GM18502 (cell line): ENCODE measurements around the gene FAM229B.
"Not testable (repeated sequence)": the region's sequence is repeated elsewhere in the genome, so short reads cannot be mapped to it uniquely, and the experiment has no call there.

Experiments
- ATAC-seq: cut with Tn5 transposase; IDR thresholded peaks from one replicate; pipeline ENCODE4 v1.9.1; 2021; ENCODE audit warnings: mild to moderate bottlenecking; ENCODE audit not compliant: unreplicated experiment, poor library complexity

FAM229B gene

GRCh38 chr6:112061605-112062004 is 25.8 kb upstream of the FAM229B start:
- no peak for ATAC-seq

- no peak for ATAC-seq
Measured at GRCh38 chr6:112062966-112063365, 24.4 kb upstream of the FAM229B start.

GRCh38 chr6:112065426-112065986 is 21.9 kb upstream of the FAM229B start:
- no peak for ATAC-seq

- ATAC-seq, result no peak
Measured at GRCh38 chr6:112066606-112067005, 20.8 kb upstream of the FAM229B start.

GRCh38 chr6:112081569-112081968 is 5.8 kb upstream of the FAM229B start:
- no peak for ATAC-seq

GRCh38 chr6:112085286-112086065 is 1.9 kb upstream of the FAM229B start:
- ATAC-seq, result no peak

GRCh38 chr6:112086744-112087135 is 651 bp upstream of the FAM229B start:
- peak; percentile 28 for ATAC-seq

- ATAC-seq, result no peak
Measured at GRCh38 chr6:112087916-112088315, 525 bp downstream of the FAM229B start.

- no peak for ATAC-seq
Measured at GRCh38 chr6:112096901-112097300, 9.5 kb downstream of the FAM229B start.

GRCh38 chr6:112100561-112100960 is 13.2 kb downstream of the FAM229B start:
- no peak for ATAC-seq

GRCh38 chr6:112106026-112106425 is 18.6 kb downstream of the FAM229B start:
- not testable (repeated sequence) for ATAC-seq

GRCh38 chr6:112106562-112106961 is 19.2 kb downstream of the FAM229B start:
- no peak for ATAC-seq

GRCh38 chr6:112109262-112109661 is 21.9 kb downstream of the FAM229B start:
- no peak for ATAC-seq

- ATAC-seq, result no peak
Measured at GRCh38 chr6:112113431-112113830, 26.0 kb downstream of the FAM229B start.

- no peak for ATAC-seq
Measured at GRCh38 chr6:112113918-112114317, 26.5 kb downstream of the FAM229B start.

- ATAC-seq, result no peak
Measured at GRCh38 chr6:112114577-112115223, 27.3 kb downstream of the FAM229B start.

- ATAC-seq, result no peak
Measured at GRCh38 chr6:112116221-112116620, 28.8 kb downstream of the FAM229B start.

- no peak for ATAC-seq
Measured at GRCh38 chr6:112117554-112117953, 30.2 kb downstream of the FAM229B start.

- no peak for ATAC-seq
Measured at GRCh38 chr6:112118034-112118433, 30.6 kb downstream of the FAM229B start.

GRCh38 chr6:112122756-112123155 is 35.4 kb downstream of the FAM229B start:
- no peak for ATAC-seq

- ATAC-seq, result no peak
Measured at GRCh38 chr6:112123982-112124381, 36.6 kb downstream of the FAM229B start.

GRCh38 chr6:112128208-112128607 is 40.8 kb downstream of the FAM229B start:
- no peak for ATAC-seq
